ENCODE results near the gene ARHGAP29.

Gene ARHGAP29

GRCh38 chr1:94124538-94124937 lies 112.8 kb downstream of the ARHGAP29 start:
- no peak for DNase-seq (ENCODE audit: low spot score)

GRCh38 chr1:94122201-94122970 lies 115.0 kb downstream of the ARHGAP29 start:
- no peak for DNase-seq (ENCODE audit: low spot score)

Data from kidney capillary endothelial cell (primary cell).